NCI-H2196 (cell line): ENCODE measurements around the gene TMED9.
"Not testable (repeated sequence)": the region's sequence is repeated elsewhere in the genome, so short reads cannot be mapped to it uniquely, and the experiment has no call there.

Experiments
- DNase-seq: peaks from one replicate; lab custom pipeline; 2025; ENCODE audit not compliant: unreplicated experiment; lab: John Stamatoyannopoulos, UW

Gene TMED9

DNA sequence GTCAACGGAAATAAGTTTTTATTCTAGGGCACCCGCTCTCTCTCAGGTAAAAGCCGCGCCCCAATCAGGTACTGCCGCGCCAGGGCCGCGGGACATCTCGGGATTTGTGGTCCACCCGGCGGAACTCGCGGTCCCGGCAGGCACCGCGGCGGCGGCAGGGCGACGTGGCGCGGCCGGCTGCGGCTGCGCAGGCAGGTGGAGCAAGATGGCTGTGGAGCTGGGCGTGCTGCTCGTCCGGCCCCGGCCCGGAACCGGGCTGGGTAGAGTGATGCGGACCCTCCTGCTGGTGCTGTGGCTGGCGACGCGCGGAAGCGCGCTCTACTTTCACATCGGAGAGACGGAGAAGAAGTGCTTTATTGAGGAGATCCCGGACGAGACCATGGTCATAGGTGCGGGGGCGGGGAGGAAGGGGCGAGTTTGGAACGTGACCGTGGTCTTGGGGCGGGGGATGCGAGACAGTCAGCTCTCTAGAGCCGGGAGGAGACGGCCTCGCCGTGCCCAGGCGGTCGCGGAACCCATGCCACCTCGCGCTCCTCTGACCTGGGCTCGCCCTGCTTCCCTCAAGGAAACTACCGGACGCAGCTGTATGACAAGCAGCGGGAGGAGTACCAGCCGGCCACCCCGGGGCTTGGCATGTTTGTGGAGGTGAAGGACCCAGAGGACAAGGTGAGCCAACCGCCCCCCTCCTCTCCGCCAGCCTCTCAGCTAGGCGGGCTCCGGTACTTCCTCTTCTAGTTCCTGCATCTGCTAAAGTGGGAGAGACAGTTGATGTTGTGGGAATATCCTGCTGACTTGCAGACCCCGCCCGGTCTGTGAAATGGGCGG lies at the start of gene TMED9:
Gene TMED9, plus strand, starts transcription at position 194 of the 825 bp plus-strand sequence. Its CDS starts 12 bp downstream, at position 206.
- peak; percentile 91 for DNase-seq

DNA sequence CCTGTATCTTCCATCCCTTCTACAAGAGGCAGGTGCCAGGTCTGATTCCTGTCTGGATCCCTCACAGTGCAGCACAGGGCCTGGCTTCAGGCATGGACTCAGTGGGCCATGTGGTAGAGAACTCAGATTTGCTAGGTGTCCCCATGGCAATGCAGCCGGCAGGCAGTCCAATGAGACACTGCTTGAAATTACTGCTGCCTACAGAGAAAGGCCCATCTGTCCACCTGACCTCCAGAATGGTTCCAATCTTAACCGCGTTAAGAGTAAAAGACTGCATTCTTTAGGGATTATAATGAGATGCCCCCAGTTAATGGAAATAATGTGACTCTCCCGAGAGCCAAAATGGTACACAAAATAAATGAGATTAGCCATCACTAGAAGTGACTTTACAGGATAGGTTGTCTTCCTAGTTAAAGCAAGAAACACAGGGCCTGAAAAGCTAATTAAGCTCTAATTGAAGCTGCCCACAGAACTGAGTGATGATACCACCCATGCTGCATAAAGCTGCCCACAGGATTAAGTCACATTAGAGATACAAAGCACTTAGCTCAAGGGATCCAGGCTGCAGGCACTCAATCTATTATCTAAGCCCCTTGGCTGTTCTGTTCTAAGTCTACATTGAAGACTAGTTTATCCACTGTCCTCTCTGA lies 49.1 kb upstream of the TMED9 start:
- no peak for DNase-seq

DNA sequence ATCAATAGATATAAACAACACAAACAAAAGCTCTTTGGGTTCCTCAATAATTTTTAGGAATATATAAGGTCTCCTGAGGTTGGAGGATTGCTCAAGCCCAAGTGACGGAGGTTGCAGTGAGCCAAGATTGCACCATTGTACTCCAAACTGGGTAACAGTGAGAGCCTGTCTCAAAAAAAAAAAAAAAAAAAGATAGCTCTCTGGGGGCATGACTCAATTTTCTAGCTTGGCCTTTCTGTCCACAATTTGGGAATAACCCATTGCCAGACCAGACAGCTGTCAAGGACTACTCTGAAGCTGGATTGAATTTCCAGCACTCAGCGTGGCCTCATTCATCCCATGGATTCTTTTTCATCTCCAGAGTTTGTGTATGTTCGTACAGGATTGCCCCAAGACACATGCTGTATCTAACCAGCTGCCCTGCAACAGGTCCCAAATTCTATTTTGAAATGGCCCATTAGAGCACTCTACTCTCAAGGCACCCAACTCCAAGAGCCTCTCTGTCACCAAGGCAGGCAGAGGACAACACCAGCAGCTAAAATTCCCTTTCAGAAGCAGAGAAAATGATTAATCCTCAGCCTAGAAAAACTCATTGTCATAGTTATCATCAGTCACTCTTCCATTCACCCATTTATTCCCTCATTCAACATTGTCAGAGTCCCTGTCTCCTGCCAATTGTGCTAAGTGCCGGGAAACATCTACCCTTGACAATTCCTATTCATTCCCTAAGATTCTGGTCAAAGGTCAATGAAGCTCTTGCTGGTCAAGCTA lies 46.3 kb upstream of the TMED9 start:
- DNase-seq = no peak

DNA sequence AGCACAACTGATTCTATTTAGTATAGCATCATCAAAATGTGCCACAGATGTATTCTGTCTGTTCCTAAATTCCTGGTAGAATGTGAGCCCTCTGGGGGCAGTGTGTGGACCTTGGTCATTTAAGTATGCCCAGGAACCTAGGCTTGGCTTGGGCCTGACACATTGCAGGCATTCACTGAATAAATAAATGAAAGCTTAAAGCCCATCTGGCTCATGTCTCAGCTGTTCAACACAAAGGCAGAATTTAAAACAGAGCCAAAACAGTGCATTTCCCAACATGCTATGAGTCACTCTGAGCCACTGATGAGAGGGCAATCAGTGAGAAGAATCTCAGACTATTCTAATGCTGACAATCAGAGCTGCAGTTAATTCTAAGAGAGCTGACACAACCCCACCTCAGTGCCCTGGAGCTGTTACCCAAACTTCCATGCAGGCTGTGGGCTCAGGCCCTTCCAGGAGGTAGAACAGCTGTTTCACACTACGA lies 45.7 kb upstream of the TMED9 start:
- DNase-seq = peak; percentile 14

DNA sequence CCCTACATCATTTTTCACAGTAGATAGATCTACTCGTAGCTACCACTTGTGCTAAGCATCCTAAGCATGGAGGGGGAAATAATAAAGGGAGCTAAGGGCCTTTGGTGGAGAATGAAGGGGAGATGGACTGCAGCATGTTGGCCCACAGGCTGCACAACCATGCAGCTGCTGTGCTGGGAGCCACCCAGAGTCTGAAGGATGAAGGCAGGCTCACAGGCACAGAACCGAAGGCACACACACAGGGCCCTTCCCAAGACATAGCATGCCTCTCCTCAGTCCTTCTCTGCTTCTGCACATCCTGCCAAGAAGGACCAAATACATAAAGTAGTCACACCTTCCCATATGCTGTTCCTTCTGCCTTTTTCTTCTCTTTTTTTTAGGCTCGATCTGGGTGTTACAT lies 44.3 kb upstream of the TMED9 start:
- DNase-seq = no peak

DNA sequence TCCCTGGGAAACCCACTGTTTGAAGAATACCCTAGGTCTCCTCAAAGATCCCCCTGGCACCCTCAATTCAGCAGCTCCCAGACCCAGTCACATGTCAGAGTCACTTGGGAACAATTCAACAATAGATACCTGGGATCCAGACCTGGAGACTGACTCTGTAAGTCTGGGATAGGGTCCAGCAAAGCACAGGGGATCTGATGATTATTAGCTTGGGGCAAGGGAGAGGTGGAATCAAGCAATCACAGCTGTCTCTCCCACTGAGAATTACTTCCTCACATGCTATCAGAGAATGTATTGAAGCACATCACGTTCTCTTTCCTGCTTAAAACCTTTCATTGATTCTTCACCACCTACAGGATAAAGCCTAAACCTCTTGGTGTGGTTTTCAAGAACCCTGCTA lies 43.5 kb upstream of the TMED9 start:
- DNase-seq = no peak

DNA sequence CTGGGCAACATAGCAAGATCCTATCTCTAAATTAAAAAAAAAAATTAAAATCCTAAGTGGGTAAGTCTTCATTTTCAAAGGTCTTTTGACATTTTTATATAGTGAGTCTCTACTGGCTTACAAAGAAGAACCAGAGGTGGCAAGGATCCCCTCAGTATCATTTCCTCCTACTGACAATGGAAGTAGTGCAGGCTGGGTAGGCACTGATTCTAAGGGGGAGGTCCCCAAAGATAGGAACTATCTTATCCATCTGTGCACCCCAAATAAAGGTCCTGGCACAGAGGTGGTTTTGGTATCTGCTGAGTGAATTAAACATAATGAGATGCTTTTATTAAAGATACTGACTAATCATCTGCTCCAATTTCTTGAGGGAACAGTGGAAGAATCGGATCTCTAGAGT lies 41.9 kb upstream of the TMED9 start:
- no peak for DNase-seq

DNA sequence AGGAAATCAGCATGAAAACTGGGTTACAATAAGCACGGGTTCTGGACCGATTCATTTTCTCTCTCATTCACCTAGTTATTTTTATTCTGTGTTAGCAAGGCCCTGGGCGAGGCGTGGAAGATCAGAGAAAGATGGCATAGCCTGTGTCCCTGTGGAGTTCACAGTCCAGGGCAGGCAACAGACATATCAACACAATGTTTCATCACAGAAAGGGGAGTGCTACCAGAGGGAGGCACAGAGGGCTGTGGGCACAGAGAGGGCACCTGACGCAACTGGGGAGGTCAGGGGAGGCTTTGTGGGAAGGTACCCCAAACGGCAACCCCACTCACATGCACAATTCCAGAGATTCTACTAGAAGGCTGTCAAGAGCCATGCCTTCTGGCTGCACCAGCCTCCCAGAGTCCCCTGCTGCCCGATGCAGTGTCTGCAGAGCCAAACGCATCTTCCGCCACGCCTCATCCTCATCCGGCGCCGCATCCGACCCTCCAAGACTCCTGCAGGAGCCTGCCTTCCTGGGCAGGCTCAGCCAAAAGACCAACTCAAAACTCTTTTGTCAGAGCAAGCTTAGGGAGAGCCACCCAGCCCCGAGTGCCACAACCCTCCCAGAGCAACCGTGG lies 39.1 kb upstream of the TMED9 start:
- no peak for DNase-seq

DNA sequence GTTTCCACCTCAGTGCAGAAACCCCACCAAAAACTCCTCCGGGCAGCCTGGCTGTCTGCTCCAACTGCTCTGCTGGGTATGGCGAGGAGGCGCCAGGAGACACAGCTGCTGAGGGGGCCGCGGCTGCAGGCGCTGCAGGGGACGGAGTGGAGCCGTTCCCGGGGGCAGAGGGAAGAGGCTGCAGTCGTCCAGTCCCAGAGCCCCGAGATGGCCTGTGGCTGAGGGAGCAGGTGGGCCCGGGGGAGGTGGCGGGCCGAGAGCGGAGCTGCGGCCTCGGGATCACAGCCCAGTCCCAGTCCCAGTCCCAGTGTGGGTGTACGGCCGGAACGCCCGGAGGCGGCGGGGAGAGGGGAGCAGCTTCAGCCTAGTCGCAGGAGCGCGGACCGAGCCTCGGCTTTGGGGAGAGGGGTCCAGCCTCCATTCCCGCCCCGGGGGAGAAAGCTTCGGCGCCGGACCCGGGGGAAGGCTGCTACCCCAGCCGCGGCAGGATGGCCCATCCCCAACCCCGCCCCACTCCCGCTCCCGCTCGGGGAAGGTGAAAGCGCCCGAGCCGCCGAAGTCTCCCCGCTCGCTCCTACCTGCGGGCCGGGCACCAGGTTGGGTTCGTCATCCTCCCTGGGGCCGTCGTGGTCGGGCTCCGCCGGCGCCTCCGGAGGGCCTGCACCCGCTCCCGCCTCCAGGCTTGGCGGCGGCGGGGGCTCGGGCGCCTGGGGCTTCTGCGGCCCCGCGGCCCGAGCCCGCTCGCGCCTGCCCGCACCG lies 38.2 kb upstream of the TMED9 start:
- no peak for DNase-seq

DNA sequence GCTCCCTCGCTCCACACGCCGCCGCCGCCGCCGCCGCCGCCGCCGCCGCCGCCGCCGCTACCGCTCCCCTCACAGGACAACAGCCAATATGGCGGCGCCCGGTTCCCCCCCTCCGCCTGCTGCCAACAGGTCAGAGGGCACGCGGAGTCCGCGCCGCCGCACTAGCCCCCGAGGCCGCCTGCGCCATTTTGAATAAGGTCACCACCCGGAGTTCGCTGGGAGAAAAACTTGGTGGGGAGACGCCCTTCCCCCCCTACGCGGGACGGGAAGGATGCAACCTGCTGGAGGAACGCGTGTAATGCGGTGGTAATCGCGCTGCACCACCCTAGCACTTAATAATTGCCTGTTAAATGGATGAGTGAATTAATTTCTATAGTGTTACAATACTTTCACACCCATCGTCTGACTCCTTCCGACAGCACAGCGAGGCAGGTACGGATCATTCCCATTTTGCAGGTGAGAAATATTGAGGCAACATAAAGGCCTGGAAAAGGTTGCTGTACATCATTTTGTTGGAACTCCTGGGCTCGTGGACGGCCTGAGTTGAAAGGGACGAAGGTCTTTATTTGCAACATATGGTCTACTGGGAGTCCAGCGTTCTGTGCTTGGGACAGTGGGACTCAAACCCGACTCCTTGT lies 37.4 kb upstream of the TMED9 start, which contains the start of gene FAM193B:
Gene FAM193B, minus strand, starts transcription at position 90 of the 638 bp plus-strand sequence. CDS start 105 bp downstream, outside the sequence.
- peak; percentile 91 for DNase-seq

DNA sequence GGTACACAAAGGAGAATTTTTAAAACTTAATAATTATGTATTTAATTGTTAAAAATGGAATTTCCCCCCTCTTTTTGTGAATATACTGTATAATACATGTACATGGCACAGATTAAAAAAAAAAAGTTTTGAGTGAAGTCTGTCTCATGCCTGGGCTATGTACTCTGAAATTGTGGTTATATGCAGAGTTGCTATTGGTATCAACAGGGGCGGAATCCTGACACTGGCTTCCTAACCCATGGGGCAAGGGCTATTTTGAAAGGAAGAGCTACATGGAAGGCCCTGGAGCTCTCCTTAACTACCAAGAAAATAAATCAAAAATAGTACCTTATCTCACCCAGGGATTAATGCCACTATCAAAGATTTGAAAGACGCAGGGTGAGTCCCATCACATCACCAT lies 36.8 kb upstream of the TMED9 start:
- DNase-seq = no peak

DNA sequence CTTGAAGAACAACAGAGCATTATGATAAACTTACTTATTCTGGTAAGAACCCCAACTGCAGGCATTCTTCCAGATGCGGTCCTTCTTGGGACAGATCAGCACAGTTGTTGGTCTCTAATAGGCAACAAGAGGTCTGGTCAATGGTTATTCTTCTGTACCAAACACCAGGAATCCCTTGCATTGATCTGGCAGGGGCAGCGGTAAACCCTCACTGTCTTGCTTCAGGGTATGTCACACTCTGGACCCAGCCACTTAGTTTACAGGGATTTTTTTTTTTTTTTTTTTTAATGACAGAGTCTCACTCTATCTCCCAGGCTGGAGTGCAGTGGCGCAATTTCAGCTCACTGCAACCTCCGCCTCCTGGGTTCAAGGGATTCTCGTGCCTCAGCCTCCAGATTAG lies 36.3 kb upstream of the TMED9 start:
- no peak for DNase-seq

DNA sequence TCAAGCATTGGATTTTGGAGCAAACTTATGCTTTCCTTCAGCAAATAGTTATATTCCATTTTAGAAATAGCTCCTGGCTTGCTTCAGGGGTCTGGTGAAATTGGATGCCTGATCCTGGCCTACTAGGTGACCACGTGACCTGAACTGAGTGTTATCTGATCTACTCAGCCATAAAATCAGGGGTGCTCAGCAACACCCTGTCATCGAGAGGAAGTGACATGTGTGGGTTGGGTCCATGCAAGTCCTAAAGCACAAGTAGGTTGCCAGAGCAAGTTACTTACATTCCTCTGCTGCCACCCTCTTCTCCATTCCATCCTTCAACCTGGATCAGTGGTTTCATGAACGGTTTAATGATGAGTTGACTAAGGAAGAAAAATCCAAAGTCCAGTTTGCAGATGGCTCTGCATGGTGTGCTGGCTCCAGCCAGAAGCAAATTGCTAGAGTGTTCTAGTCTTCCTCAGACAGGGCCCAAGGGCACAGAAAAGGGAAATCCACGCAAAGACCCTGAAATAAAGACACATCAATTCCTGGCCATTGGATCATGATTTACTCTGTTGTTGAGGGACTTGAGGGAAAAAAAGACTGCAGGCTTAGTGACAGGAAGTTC lies 34.9 kb upstream of the TMED9 start:
- DNase-seq = no peak

DNA sequence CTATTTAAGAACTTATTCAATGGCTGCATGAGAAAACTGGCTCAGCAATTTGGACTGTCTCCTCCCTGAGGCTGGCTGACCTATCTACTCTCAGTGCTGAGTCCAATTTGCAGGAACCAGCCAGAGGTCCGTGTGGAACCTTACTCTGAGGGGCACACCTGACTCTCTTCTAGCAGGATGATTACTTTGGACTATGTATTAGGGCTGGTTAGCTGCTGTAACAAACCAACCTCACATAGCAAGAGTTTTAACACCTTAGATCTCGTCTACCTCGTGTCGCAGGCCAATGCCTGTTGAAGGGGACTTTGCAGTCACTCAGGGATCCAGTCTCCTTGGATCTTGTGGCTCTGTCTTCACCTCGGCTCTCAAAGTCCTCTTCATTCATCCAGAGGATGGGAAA lies 34.2 kb upstream of the TMED9 start:
- DNase-seq = no peak

DNA sequence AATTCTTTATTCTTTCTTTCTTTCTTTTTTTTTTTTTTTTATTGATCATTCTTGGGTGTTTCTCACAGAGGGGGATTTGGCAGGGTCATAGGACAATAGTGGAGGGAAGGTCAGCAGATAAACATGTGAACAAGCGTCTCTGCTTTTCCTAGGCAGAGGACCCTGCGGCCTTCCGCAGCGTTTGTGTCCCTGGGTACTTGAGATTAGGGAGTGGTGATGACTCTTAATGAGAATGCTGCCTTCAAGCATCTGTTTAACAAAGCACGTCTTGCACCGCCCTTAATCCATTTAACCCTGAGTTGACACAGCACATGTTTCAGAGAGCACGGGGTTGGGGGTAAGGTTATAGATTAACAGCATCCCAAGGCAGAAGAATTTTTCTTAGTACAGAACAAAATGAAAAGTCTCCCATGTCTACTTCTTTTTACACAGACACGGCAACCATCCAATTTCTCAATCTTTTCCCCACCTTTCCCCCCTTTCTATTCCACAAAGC lies 32.5 kb upstream of the TMED9 start:
- not testable (repeated sequence) for DNase-seq

DNA sequence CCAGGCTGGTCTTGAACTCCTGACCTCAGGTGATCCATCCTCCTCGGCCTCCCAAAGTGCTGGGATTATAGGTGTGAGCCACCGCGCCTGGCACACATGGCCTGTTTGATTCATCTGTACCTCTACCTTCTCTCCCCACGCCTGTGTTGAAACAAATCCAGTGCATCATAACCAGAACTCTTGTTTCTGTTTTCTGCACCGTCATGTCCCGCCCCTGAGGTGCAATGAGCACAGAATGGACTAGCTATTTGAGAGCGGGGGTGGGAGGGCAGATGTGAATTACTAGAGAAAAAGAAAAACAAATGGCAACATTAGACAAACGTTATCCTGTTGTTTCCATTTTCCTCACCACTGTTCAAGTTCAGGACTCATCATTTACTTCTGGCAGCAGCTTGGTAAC lies 27.0 kb upstream of the TMED9 start:
- no peak for DNase-seq

DNA sequence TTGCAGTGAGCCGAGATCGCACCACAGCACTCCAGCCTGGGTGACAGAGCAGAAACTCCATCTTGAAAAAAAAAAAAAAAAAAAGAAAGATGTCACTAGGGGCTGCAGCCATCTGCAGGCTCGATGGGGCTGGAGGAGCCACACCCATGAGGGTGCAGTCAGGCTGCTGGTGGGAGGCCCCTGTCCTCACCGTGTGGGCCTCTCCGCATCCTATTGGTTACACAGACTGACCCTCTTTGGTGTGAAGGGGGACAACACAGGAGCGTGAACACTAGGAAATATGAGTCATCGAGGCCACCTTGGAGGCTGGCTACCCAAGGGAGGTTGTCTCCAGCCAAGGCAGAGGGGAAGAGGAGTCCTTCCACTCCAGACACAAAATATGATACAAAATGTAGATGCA lies 23.7 kb upstream of the TMED9 start:
- DNase-seq = no peak

DNA sequence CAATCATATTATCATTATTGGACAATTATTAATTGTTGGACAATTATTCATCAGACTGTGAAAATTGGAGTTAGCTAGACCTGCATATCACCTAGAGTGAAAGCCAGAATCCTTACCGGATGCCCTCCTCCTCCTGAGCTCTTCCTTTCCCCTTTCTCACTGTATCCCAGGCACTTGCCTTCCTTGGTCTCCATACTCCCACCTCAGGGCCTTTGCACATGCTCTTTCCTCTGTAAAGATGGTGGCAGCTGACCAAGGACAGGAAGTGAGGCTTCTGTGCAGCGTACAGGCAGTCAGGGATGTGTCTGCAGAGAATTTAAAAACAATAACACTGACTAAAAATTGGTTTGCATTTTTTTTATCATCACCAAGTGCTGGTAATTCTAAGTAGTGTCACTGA lies 22.1 kb upstream of the TMED9 start:
- no peak for DNase-seq

DNA sequence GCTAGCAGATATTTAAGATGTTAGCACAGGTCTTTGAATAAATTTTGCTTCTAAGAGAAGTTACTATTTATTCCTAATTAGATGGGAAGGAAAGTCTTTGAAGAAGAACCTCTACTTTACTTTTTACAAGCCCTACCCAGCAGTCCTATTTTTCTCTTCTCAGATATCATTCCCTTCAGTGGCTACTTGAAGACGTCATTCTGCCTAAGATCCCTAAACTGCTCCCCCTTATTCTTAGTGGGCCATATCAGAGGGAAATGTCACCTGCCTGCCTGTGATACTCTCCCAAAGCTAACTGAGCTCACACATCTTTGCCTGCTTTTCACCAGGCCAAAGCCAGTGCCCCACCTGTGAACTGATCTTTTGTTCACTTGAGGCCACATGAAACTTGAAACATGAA lies 16.5 kb upstream of the TMED9 start:
- DNase-seq = no peak
